Measurements from ENCODE around the gene P3R3URF.

P3R3URF gene

GRCh38 chr1:46131093-46131492, 45.2 kb downstream of the P3R3URF start:
- Histone ChIP-seq H3K27ac (ENCODE audit: low read depth, low read length) (no peak overlapping the region), H3K4me3 (ENCODE audit: low read length) (peak overlapping the region; percentile 68), H3K36me3 (ENCODE audit: insufficient read depth, low read length) (no peaks in the 10 kb centered on the region), H3K27me3 (ENCODE audit: insufficient read depth, low read length) (peaks cover 13% of the 10 kb centered on the region), H3K9me3 (ENCODE audit: insufficient read depth, low read depth, low read length) (no peaks in the 10 kb centered on the region), H3K9ac (ENCODE audit: low read depth, low read length) (peak overlapping the region; percentile 73), H3K4me1 (ENCODE audit: insufficient read depth, low read length) (peaks cover 16% of the 10 kb centered on the region)
- under 1% methylated on average over 7 of the region's 10 CpGs for WGBS

- H3K36me3 ChIP-seq (ENCODE audit: insufficient read depth, low read length) = no peaks in the 10 kb centered on the region
- H3K4me1 ChIP-seq (ENCODE audit: insufficient read depth, low read length) = peaks cover 16% of the 10 kb centered on the region
- H3K27ac ChIP-seq (ENCODE audit: low read depth, low read length) = no peak overlapping the region
- H3K27me3 ChIP-seq (ENCODE audit: insufficient read depth, low read length) = peaks cover 13% of the 10 kb centered on the region
- no peaks in the 10 kb centered on the region for H3K9me3 ChIP-seq (ENCODE audit: insufficient read depth, low read depth, low read length)
- 10% methylated on average over 4 of the region's 5 CpGs for WGBS
- peak overlapping the region; percentile 68 for H3K4me3 ChIP-seq (ENCODE audit: low read length)
- peak overlapping the region; percentile 73; the same call in 1 of the 2 replicates for H3K9ac ChIP-seq (ENCODE audit: low read depth, low read length)
Observed at GRCh38 chr1:46130606-46131005, 45.7 kb downstream of the P3R3URF start.

GRCh38 chr1:46130121-46130520, 46.2 kb downstream of the P3R3URF start:
- H3K9ac ChIP-seq (ENCODE audit: low read depth, low read length) = no peak overlapping the region
- H3K27me3 ChIP-seq (ENCODE audit: insufficient read depth, low read length) = peaks cover 13% of the 10 kb centered on the region
- WGBS = no CpG with 5 or more reads among the region's 1 CpG
- H3K9me3 ChIP-seq (ENCODE audit: insufficient read depth, low read depth, low read length) = no peaks in the 10 kb centered on the region
- peak overlapping the region; percentile 68 for H3K4me3 ChIP-seq (ENCODE audit: low read length)
- H3K36me3 ChIP-seq (ENCODE audit: insufficient read depth, low read length) = no peaks in the 10 kb centered on the region
- H3K4me1 ChIP-seq (ENCODE audit: insufficient read depth, low read length) = peaks cover 16% of the 10 kb centered on the region
- H3K27ac ChIP-seq (ENCODE audit: low read depth, low read length) = no peak overlapping the region

DNA sequence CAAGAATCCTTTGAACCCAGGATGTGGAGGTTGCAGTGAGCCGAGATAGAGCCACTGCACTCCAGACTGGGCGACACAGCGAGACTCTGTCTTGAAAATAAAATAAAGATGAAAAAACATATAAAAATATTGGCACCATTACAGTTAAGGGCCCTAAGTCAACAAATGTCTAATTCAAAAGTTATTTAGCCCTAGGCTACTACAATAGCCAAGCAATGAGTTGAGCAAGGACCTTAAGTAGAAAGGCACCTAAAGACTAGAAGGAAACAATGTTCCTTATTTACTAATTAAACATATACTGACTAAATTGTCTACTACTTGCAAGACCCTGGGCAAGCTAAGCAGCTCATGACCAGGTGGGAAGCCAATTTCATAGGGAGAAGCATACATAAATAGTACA, 47.9 kb downstream of the P3R3URF start:
- Histone ChIP-seq H3K27me3 (ENCODE audit: insufficient read depth, low read length) (peaks cover 13% of the 10 kb centered on the region), H3K9ac (ENCODE audit: low read depth, low read length) (no peak overlapping the region), H3K4me1 (ENCODE audit: insufficient read depth, low read length) (peaks cover 8% of the 10 kb centered on the region; the same call in 1 of the 2 replicates), H3K9me3 (ENCODE audit: insufficient read depth, low read depth, low read length) (no peaks in the 10 kb centered on the region), H3K4me3 (ENCODE audit: low read length) (no peak overlapping the region), H3K36me3 (ENCODE audit: insufficient read depth, low read length) (no peaks in the 10 kb centered on the region), H3K27ac (ENCODE audit: low read depth, low read length) (no peak overlapping the region)
- WGBS = 95% methylated on average over 1 of the region's 3 CpGs

Data from HUES64 (cell line).